HUES64 (cell line): ENCODE measurements around the gene OXT. TPM values are rescaled to one million over a fixed set of nuclear protein-coding genes. Genes with fewer than 3 reads are reported as not detected.
"Not testable (repeated sequence)": the region's sequence is repeated elsewhere in the genome, so short reads cannot be mapped to it uniquely, and the experiment has no call there.

Source experiments
- H3K27ac ChIP-seq: 2 replicates; pipeline ENCODE4 v1.7.0; 2013; ENCODE audit warnings: low read depth, low read length, inconsistent platforms
- H3K27me3 ChIP-seq: 2 replicates; pipeline ENCODE4 v1.6.1; 2013; ENCODE audit warnings: mild to moderate bottlenecking, low read length; ENCODE audit not compliant: insufficient read depth
- H3K36me3 ChIP-seq: 2 replicates; pipeline ENCODE4 v1.6.1; 2013; ENCODE audit warnings: mild to moderate bottlenecking, low read length; ENCODE audit not compliant: insufficient read depth
- H3K4me1 ChIP-seq: 2 replicates; pipeline ENCODE4 v1.6.1; 2013; ENCODE audit warnings: mild to moderate bottlenecking, low read length, moderate library complexity; ENCODE audit not compliant: insufficient read depth
- H3K4me3 ChIP-seq: 2 replicates; pipeline ENCODE4 v1.5.1; 2013; ENCODE audit warnings: mild to moderate bottlenecking, low read length, moderate library complexity
- H3K9ac ChIP-seq: 2 replicates; pipeline ENCODE4 v1.6.1; 2013; ENCODE audit warnings: mild to moderate bottlenecking, low read depth, low read length
- H3K9me3 ChIP-seq: 2 replicates; pipeline ENCODE4 v1.6.1; 2013; ENCODE audit warnings: low read depth, low read length; ENCODE audit not compliant: insufficient read depth
- WGBS: fragments of 150-250, 120-280 bp; methylation state at CpG from one replicate; pipeline ENCODE4 v1.1.7; 2013; ENCODE audit warnings: missing lambda C conversion rate; 5-methylcytosine and 5-hydroxymethylcytosine counted together
- polyA plus RNA-seq, 2 experiments: library from polyadenylated mRNA; stranded (reverse); fragments of 50-300 nt; gene quantifications; one replicate each; pipeline ENCODE4 v1.2.3, GENCODE V29; 2013

OXT gene
- polyA plus RNA-seq (2013, experiment 1 of 2), result not detected
- not detected for polyA plus RNA-seq (2013, experiment 2 of 2)

GRCh38 chr20:3071610-3072529, at the start of gene OXT:
Gene OXT (plus strand): TSS chr20:3071620. CDS start chr20:3071656, 36 bp downstream.
- Histone ChIP-seq H3K4me3 (peak within 1 kb of the TSS; percentile 45), H3K9ac (no peak within 1 kb of the TSS), H3K9me3 (peaks cover 9% of the 10 kb centered on the region), H3K27me3 (peaks cover 35% of the 10 kb centered on the region), H3K36me3 (no peaks in the 10 kb centered on the region), H3K4me1 (no peaks in the 10 kb centered on the region), H3K27ac (no peak within 1 kb of the TSS)
- WGBS, result 17% methylated on average over 95 of the region's 95 CpGs

- Histone ChIP-seq H3K9me3 (peaks cover 4% of the 10 kb centered on the region; the same call in 1 of the 2 replicates), H3K36me3 (peaks cover 71% of the 10 kb centered on the region), H3K27me3 (no peaks in the 10 kb centered on the region), H3K4me1 (no peaks in the 10 kb centered on the region), H3K27ac (no peak overlapping the region), H3K4me3 (no peak overlapping the region), H3K9ac (no peak overlapping the region)
- 96% methylated on average over 5 of the region's 5 CpGs for WGBS
These were observed 49.6 kb upstream of the OXT start for GRCh38 chr20:3021777-3022176.

DNA sequence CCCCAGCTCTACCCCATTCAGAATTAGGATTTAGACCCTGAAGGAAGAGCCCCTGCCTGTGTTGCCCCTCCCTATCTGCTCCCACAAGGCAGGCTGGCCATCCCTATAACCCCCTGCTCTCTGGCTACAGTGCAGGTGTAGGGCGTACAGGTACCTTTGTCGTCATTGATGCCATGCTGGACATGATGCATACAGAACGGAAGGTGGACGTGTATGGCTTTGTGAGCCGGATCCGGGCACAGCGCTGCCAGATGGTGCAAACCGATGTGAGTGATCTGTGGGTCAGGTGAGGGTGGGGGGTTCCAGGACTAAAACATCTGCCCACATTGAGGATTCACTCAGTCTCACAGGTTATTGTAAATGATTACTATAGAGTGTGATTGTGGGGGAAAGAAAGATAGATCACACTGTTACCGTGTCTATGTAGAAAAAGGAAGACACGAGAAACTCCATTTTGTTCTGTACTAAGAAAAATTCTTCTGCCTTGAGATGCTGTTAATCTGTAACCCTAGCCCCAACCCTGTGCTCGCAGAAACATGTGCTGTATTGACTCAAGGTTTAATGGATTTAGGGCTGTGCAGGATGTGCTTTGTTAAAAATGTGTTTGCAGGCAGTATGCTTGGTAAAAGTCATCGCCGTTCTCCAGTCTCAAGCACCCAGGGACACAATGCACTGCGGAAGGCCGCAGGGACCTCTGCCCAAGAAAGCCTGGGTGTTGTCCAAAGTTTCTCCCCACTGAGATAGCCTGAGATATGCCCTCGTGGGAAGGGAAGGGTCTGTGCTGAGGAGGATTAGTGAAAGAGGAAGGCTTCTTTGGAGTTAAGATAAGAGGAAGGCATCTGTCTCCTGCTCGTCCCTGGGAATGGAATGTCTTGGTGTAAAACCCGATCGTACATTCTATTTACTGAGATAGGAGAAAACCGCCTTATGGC, 48.6 kb upstream of the OXT start:
- 94% methylated on average over 19 of the region's 20 CpGs for WGBS
- H3K4me1 ChIP-seq, H3K4me3 ChIP-seq, H3K9me3 ChIP-seq, H3K9ac ChIP-seq, H3K27ac ChIP-seq, H3K27me3 ChIP-seq: not testable (repeated sequence)
- peaks cover 71% of the 10 kb centered on the region for H3K36me3 ChIP-seq

DNA sequence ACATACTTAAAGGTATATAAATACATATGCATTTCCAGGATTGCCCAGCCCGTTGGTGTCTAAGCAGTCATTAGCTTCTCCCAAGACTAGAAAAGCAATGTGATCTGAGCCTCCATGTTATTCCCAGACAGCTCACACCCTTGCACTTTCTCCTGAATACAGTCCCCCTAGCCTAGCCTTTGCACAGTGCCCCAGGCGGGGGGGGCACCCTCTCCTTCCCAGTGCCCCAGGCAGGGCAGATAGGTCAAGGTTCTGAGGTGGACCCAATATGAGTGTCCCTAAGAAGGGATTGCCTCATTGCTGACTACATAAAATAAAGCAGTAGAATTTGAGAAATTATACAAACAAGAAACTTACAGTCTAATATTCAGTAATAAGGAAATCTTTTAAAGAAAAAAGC, 43.4 kb upstream of the OXT start:
- Histone ChIP-seq H3K4me1 (no peaks in the 10 kb centered on the region), H3K4me3 (no peak overlapping the region), H3K36me3 (peaks cover 77% of the 10 kb centered on the region), H3K9ac (no peak overlapping the region), H3K9me3 (no peaks in the 10 kb centered on the region), H3K27me3 (no peaks in the 10 kb centered on the region), H3K27ac (no peak overlapping the region)
- 88% methylated on average over 2 of the region's 2 CpGs for whole genome bisulfite sequencing

DNA sequence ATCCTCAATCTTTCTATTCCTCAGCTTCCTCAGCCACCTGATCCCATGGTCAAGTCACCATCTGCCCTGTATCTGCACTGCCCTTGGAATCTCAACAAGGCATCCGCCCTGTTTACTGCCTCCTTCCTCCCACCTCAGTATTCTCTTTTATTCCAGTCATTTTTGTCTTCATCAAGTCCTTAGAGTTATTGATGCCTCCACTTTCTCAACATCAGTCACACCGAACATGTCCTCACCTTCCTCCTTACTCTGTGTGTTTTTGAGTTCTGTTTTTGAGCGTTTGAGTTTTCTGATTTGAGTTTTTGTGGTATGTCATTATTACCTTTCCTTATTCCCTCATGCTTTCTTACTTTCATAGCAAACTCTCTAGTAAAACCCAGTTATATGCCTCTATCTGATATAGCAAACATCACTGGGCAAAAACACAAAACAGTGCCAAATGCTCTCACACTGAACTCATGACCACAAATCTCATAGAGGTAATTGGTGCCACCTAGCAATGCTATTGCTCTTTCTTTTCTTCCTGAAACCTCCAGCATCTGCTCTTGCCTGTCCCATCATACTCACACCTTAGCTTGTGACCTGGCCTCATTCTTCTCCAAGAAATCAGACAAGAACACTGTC, 39.8 kb upstream of the OXT start:
- H3K9ac ChIP-seq, result no peak overlapping the region
- H3K9me3 ChIP-seq, result no peaks in the 10 kb centered on the region
- no peaks in the 10 kb centered on the region for H3K27me3 ChIP-seq
- WGBS, result 90% methylated on average over 1 of the region's 3 CpGs
- H3K27ac ChIP-seq, result no peak overlapping the region
- no peaks in the 10 kb centered on the region for H3K4me1 ChIP-seq
- no peak overlapping the region for H3K4me3 ChIP-seq
- H3K36me3 ChIP-seq, result peaks cover 79% of the 10 kb centered on the region

GRCh38 chr20:3032624-3033023, 38.8 kb upstream of the OXT start:
- H3K9me3 ChIP-seq, result no peaks in the 10 kb centered on the region
- 91% methylated on average over 8 of the region's 8 CpGs for WGBS
- peaks cover 79% of the 10 kb centered on the region for H3K36me3 ChIP-seq
- no peak overlapping the region for H3K4me3 ChIP-seq
- H3K4me1 ChIP-seq, result no peaks in the 10 kb centered on the region
- H3K9ac ChIP-seq, result no peak overlapping the region
- no peaks in the 10 kb centered on the region for H3K27me3 ChIP-seq
- H3K27ac ChIP-seq, result no peak overlapping the region

GRCh38 chr20:3037654-3038053, 33.8 kb upstream of the OXT start:
- Histone ChIP-seq H3K27ac (no peak overlapping the region), H3K4me3 (no peak overlapping the region), H3K4me1 (peaks cover 12% of the 10 kb centered on the region; the same call in 1 of the 2 replicates), H3K36me3 (peaks cover 73% of the 10 kb centered on the region), H3K9me3 (no peaks in the 10 kb centered on the region), H3K27me3 (no peaks in the 10 kb centered on the region), H3K9ac (no peak overlapping the region)
- WGBS, result 91% methylated on average over 3 of the region's 3 CpGs

DNA sequence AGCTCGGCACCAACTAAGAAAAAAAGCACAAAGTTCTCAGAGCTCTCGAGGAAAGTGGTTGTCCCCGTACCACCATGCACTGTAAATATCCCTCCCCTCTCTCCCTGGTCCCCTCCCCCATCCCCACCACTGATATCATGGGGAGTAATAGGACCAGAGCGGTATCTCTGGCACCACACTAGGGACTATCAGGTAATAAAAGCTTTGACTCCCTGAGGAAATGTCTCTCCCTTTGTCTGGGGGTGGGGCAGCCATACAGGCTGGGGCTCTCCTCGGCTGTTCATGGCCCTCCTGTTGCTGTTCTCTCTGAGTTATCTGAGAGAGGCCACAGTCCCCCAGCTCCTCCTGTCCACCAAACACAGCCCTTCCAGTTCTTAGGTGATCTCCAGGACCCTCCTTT, 33.0 kb upstream of the OXT start:
- Histone ChIP-seq H3K9ac (no peak overlapping the region), H3K36me3 (peaks cover 66% of the 10 kb centered on the region)
- WGBS, result 91% methylated on average over 5 of the region's 5 CpGs

DNA sequence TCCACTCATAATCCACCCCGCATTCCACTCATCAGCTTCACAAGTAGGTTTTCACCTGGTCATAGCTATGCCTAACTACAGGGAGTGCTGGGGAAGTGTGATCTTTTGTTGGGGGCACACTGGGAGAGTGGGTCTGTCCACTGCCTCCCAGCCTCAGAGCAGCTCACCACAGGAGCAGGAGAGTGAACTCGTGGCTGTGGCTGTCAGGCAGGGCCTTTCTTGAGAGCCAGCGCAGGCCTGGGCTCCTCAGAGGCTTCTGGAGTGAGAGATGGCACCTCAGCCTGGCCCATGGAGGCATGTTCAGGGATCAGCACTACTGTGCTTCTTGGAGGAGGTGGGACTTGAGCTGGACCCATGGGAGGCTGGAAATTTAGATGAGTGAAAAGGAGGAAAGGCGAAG, 32.0 kb upstream of the OXT start:
- Histone ChIP-seq H3K9me3 (no peaks in the 10 kb centered on the region), H3K4me1 (peaks cover 12% of the 10 kb centered on the region; the same call in 1 of the 2 replicates), H3K4me3 (no peak overlapping the region), H3K27me3 (no peaks in the 10 kb centered on the region), H3K36me3 (peaks cover 62% of the 10 kb centered on the region), H3K27ac (no peak overlapping the region), H3K9ac (no peak overlapping the region)
- 95% methylated on average over 4 of the region's 4 CpGs for WGBS

More for the DNA sequence above, 33.0 kb upstream of the OXT start:
- no peaks in the 10 kb centered on the region for H3K9me3 ChIP-seq
- H3K4me1 ChIP-seq, result peaks cover 12% of the 10 kb centered on the region; the same call in 1 of the 2 replicates
- H3K27ac ChIP-seq, result no peak overlapping the region
- H3K4me3 ChIP-seq, result no peak overlapping the region
- no peaks in the 10 kb centered on the region for H3K27me3 ChIP-seq

- WGBS, result 92% methylated on average over 8 of the region's 8 CpGs
- no peak overlapping the region for H3K27ac ChIP-seq
- H3K9me3 ChIP-seq, result no peaks in the 10 kb centered on the region
- H3K27me3 ChIP-seq, result no peaks in the 10 kb centered on the region
- no peak overlapping the region for H3K4me3 ChIP-seq
- H3K9ac ChIP-seq, result no peak overlapping the region
- H3K4me1 ChIP-seq, result peaks cover 14% of the 10 kb centered on the region
- peaks cover 55% of the 10 kb centered on the region for H3K36me3 ChIP-seq
These were observed 31.3 kb upstream of the OXT start for GRCh38 chr20:3040086-3040485.
